Measurements from ENCODE around the gene DNAJB9.

DNAJB9 gene

DNA sequence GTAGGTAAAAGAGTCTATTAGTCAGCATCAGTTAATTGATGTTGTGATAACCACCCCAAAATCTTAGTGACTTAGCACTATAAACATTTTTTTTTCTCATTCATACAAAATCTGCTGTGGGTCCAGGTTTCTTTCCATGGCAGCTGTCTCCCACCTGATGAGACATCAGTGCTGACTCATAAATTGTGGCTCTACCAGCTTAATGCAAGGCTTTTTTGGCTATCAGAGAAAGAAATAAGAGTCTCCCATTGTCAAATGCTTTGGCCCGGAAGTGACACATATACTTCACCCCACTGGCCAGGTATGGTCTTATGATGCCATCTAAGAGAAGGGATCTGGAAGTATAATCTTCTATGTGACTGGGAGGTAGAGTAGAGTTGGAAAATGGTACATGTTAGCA, 14.5 kb downstream of the DNAJB9 start:
- no peaks in the 10 kb centered on the region for H4K20me1 ChIP-seq (ENCODE audit: insufficient read depth, low read length)
- peaks cover 9% of the 10 kb centered on the region; the same call in 1 of the 2 replicates for H3K36me3 ChIP-seq (ENCODE audit: insufficient read depth, low read length)
- H2AFZ ChIP-seq (ENCODE audit: low read length) = no peak overlapping the region
- H3K9ac ChIP-seq (ENCODE audit: low read length) = no peak overlapping the region
- H3K4me1 ChIP-seq (ENCODE audit: insufficient read depth, low read length, severe bottlenecking) = no peaks in the 10 kb centered on the region
- H3K4me3 ChIP-seq (ENCODE audit: low read depth, low read length, poor library complexity, severe bottlenecking) = no peak overlapping the region
- H3K9me2 ChIP-seq (ENCODE audit: low read depth, low read length) = no peaks in the 10 kb centered on the region
- H3K9me3 ChIP-seq (ENCODE audit: low read length) = peaks cover 14% of the 10 kb centered on the region; the same call in 1 of the 2 replicates
- no peaks in the 10 kb centered on the region for H3K27me3 ChIP-seq (ENCODE audit: insufficient read depth, low read length)
- no peaks in the 10 kb centered on the region for H3K79me2 ChIP-seq (ENCODE audit: insufficient read depth, low read length)
- H3K27ac ChIP-seq (ENCODE audit: low read depth, low read length, poor library complexity, severe bottlenecking) = no peak overlapping the region
- H3F3A ChIP-seq (ENCODE audit: insufficient read depth, low read length) = no peaks in the 10 kb centered on the region
- no peak for TF ChIP-seq CTCF (IDR thresholded peaks at IDR 0.05; ENCODE audit: low read length)
- no peak for TF ChIP-seq EZH2 (IDR thresholded peaks at IDR 0.05; ENCODE audit: borderline replicate concordance, low read length)
- no peak overlapping the region for H3K4me2 ChIP-seq (ENCODE audit: low read length)

GRCh38 chr7:108585843-108586242, 16.2 kb downstream of the DNAJB9 start:
- H3F3A ChIP-seq (ENCODE audit: insufficient read depth, low read length) = no peaks in the 10 kb centered on the region
- H4K20me1 ChIP-seq (ENCODE audit: insufficient read depth, low read length) = no peaks in the 10 kb centered on the region
- no peak overlapping the region for H2AFZ ChIP-seq (ENCODE audit: low read length)
- no peaks in the 10 kb centered on the region for H3K9me2 ChIP-seq (ENCODE audit: low read depth, low read length)
- H3K4me3 ChIP-seq (ENCODE audit: low read depth, low read length, poor library complexity, severe bottlenecking) = no peak overlapping the region
- no peak overlapping the region for H3K9ac ChIP-seq (ENCODE audit: low read length)
- H3K4me1 ChIP-seq (ENCODE audit: insufficient read depth, low read length, severe bottlenecking) = no peaks in the 10 kb centered on the region
- no peaks in the 10 kb centered on the region for H3K36me3 ChIP-seq (ENCODE audit: insufficient read depth, low read length)
- H3K27me3 ChIP-seq (ENCODE audit: insufficient read depth, low read length) = no peaks in the 10 kb centered on the region
- no peaks in the 10 kb centered on the region for H3K79me2 ChIP-seq (ENCODE audit: insufficient read depth, low read length)
- H3K27ac ChIP-seq (ENCODE audit: low read depth, low read length, poor library complexity, severe bottlenecking) = no peak overlapping the region
- 0 out of 2 replicates have a peak, but pooled peaks cover 3% of the 10 kb centered on the region for H3K9me3 ChIP-seq (ENCODE audit: low read length)
- H3K4me2 ChIP-seq (ENCODE audit: low read length) = no peak overlapping the region
- TF ChIP-seq EZH2 (IDR thresholded peaks at IDR 0.05; ENCODE audit: borderline replicate concordance, low read length) (no peak), CTCF (IDR thresholded peaks at IDR 0.05; ENCODE audit: low read length) (no peak)

GRCh38 chr7:108586274-108586710, 16.6 kb downstream of the DNAJB9 start:
- Histone ChIP-seq H3F3A (ENCODE audit: insufficient read depth, low read length) (no peaks in the 10 kb centered on the region), H4K20me1 (ENCODE audit: insufficient read depth, low read length) (no peaks in the 10 kb centered on the region), H3K79me2 (ENCODE audit: insufficient read depth, low read length) (no peaks in the 10 kb centered on the region), H3K9ac (ENCODE audit: low read length) (no peak overlapping the region), H2AFZ (ENCODE audit: low read length) (no peak overlapping the region), H3K27me3 (ENCODE audit: insufficient read depth, low read length) (no peaks in the 10 kb centered on the region), H3K36me3 (ENCODE audit: insufficient read depth, low read length) (no peaks in the 10 kb centered on the region), H3K27ac (ENCODE audit: low read depth, low read length, poor library complexity, severe bottlenecking) (no peak overlapping the region), H3K9me3 (ENCODE audit: low read length) (no peaks in the 10 kb centered on the region), H3K4me2 (ENCODE audit: low read length) (no peak overlapping the region), H3K9me2 (ENCODE audit: low read depth, low read length) (no peaks in the 10 kb centered on the region), H3K4me1 (ENCODE audit: insufficient read depth, low read length, severe bottlenecking) (no peaks in the 10 kb centered on the region), H3K4me3 (ENCODE audit: low read depth, low read length, poor library complexity, severe bottlenecking) (no peak overlapping the region)
- no peak for TF ChIP-seq CTCF (IDR thresholded peaks at IDR 0.05; ENCODE audit: low read length)
- no peak for TF ChIP-seq EZH2 (IDR thresholded peaks at IDR 0.05; ENCODE audit: borderline replicate concordance, low read length)
